GM19468 (cell line): Measurements from ENCODE around the gene UPK2.
"Not testable (repeated sequence)": the region's sequence is repeated elsewhere in the genome, so short reads cannot be mapped to it uniquely, and the experiment has no call there.

ENCODE experiments used
- ATAC-seq: cut with Tn5 transposase; IDR thresholded peaks from one replicate; pipeline ENCODE4 v1.9.1; 2021; ENCODE audit warnings: mild to moderate bottlenecking, moderate library complexity, moderate number of reproducible peaks; ENCODE audit not compliant: unreplicated experiment; ENCODE audit errors: extremely low read depth

The UPK2 gene

GRCh38 chr11:118933486-118933885 lies 22.6 kb upstream of the UPK2 start:
- no peak for ATAC-seq

- ATAC-seq: no peak
Observed at GRCh38 chr11:118935376-118935775, 20.7 kb upstream of the UPK2 start.

- ATAC-seq: no peak
Observed at GRCh38 chr11:118938491-118939403, 17.4 kb upstream of the UPK2 start.

GRCh38 chr11:118939404-118939915 lies 16.6 kb upstream of the UPK2 start:
- ATAC-seq: no peak

- no peak for ATAC-seq
Observed at GRCh38 chr11:118939953-118940598, 16.0 kb upstream of the UPK2 start.

- ATAC-seq: no peak
Observed at GRCh38 chr11:118947091-118947490, 9.0 kb upstream of the UPK2 start.

GRCh38 chr11:118948000-118948399 lies 8.1 kb upstream of the UPK2 start:
- ATAC-seq: no peak

- no peak for ATAC-seq
Observed at GRCh38 chr11:118953265-118953664, 2.8 kb upstream of the UPK2 start.

- not testable (repeated sequence) for ATAC-seq
Observed at GRCh38 chr11:118953976-118954375, 2.1 kb upstream of the UPK2 start.

GRCh38 chr11:118956847-118957469 lies 860 bp downstream of the UPK2 start:
- no peak for ATAC-seq

- no peak for ATAC-seq
Observed at GRCh38 chr11:118957549-118957948, 1.5 kb downstream of the UPK2 start.

- ATAC-seq: no peak
Observed at GRCh38 chr11:118957968-118958367, 1.9 kb downstream of the UPK2 start.

GRCh38 chr11:118958577-118958976 lies 2.5 kb downstream of the UPK2 start:
- no peak for ATAC-seq

- no peak for ATAC-seq
Observed at GRCh38 chr11:118961189-118961588, 5.1 kb downstream of the UPK2 start.

GRCh38 chr11:118961591-118961990 lies 5.5 kb downstream of the UPK2 start:
- no peak for ATAC-seq

GRCh38 chr11:118969508-118969907 lies 13.4 kb downstream of the UPK2 start:
- ATAC-seq: not testable (repeated sequence)

GRCh38 chr11:118971646-118972045 lies 15.5 kb downstream of the UPK2 start, which contains the start of gene FOXR1:
Gene FOXR1, plus strand, starts transcription at chr11:118971761. Its CDS starts 171 bp downstream, at chr11:118971932.
- no peak for ATAC-seq

GRCh38 chr11:118973985-118974384 lies 17.9 kb downstream of the UPK2 start:
- no peak for ATAC-seq

- no peak for ATAC-seq
Observed at GRCh38 chr11:118975771-118976709, 19.9 kb downstream of the UPK2 start.

GRCh38 chr11:118979434-118979833 lies 23.3 kb downstream of the UPK2 start:
- no peak for ATAC-seq
